Calu3 (cell line): Measurements from ENCODE around the gene CACHD1. TPM values are rescaled to one million over a fixed set of nuclear protein-coding genes. Genes with fewer than 3 reads are reported as not detected.
A peak's percentile ranks its signal among the peaks of the same experiment; 100 is the strongest.

Source experiments
- BruUV-seq: library from RNA; stranded (reverse); fragments of 400-500 nt; replicated peaks from 2 replicates; lab custom pipeline; 2021; lab: Mats Ljungman, UMichigan
- CTCF ChIA-PET: fragments of 300-600 bp; sonication (Branson Sonifier 250); formaldehyde crosslinking; loops from one replicate; lab custom pipeline; 2022; ENCODE audit warnings: antibody characterized with exemption; lab: Charles Lee
- DNase-seq: peaks from one replicate; pipeline ENCODE4 v3.0.0; 2022
- H3K27ac Mint-ChIP-seq: one replicate; pipeline ENCODE4 v1.8.0; 2022; ENCODE audit warnings: mixed read lengths; ENCODE audit not compliant: unreplicated experiment
- H3K27me3 Mint-ChIP-seq: one replicate; pipeline ENCODE4 v1.8.0; 2022; ENCODE audit warnings: mixed read lengths; ENCODE audit not compliant: unreplicated experiment
- H3K36me3 Mint-ChIP-seq: one replicate; pipeline ENCODE4 v1.8.0; 2022; ENCODE audit warnings: mild to moderate bottlenecking, moderate library complexity, mixed read lengths; ENCODE audit not compliant: insufficient read depth, unreplicated experiment
- H3K4me1 Mint-ChIP-seq: one replicate; pipeline ENCODE4 v1.8.0; 2022; ENCODE audit warnings: mild to moderate bottlenecking, low read depth, mixed read lengths; ENCODE audit not compliant: unreplicated experiment
- H3K4me3 Mint-ChIP-seq: one replicate; pipeline ENCODE4 v1.8.0; 2022; ENCODE audit warnings: mild to moderate bottlenecking, low read depth, moderate library complexity, mixed read lengths; ENCODE audit not compliant: unreplicated experiment
- H3K9me3 Mint-ChIP-seq: one replicate; pipeline ENCODE4 v1.8.0; 2022; ENCODE audit warnings: low read depth, mixed read lengths; ENCODE audit not compliant: unreplicated experiment
- intact Hi-C: fragments of 100-400 bp; cut with micrococcal nuclease; formaldehyde crosslinking; loops from one replicate; pipeline ENCODE4 v1.10.0; 2022; ENCODE audit not compliant: unreplicated experiment
- total RNA-seq: library from RNA; stranded (reverse); gene quantifications from 2 replicates; pipeline ENCODE4 v1.2.3, GENCODE V29; 2022
- TF ChIP-seq, protein P1 (sequence below): fragments of 200-600 bp; IDR thresholded peaks from one replicate; pipeline ENCODE4 v1.8.0; 2022; ENCODE audit warnings: antibody characterized with exemption; ENCODE audit not compliant: unreplicated experiment

CACHD1 gene
- total RNA-seq, 1 experiment from 2014 or later = 3.5 TPM

DNA sequence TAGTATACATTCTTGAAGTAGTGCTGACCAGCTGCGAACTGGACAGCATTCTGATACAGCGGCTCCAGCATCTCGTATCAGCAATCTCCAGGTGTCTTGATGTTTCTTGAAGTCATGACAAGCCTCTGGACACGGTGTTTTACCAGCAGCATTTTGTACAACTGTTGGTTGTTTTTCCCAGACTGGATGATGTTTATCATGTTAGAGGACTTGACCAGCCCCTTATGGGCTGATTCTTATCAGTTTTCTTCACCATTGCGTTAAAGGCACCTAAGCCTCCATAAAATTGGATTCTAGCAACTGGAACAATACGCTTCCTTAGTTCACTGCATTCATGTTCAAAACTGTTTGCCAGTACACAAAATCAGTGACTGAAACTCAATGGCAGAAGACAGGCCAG, 29.1 kb downstream of the CACHD1 start:
- Mint-ChIP-seq H3K27me3 (no peaks in the 10 kb centered on the region), H3K36me3 (no peaks in the 10 kb centered on the region), H3K27ac (no peak overlapping the region), H3K4me1 (no peaks in the 10 kb centered on the region), H3K4me3 (no peak overlapping the region), H3K9me3 (no peaks in the 10 kb centered on the region)
- intact Hi-C loops = no loop called here
- DNase-seq = no peak
- BruUV-seq = no TSS peak
- TF ChIP-seq, protein P1, sequence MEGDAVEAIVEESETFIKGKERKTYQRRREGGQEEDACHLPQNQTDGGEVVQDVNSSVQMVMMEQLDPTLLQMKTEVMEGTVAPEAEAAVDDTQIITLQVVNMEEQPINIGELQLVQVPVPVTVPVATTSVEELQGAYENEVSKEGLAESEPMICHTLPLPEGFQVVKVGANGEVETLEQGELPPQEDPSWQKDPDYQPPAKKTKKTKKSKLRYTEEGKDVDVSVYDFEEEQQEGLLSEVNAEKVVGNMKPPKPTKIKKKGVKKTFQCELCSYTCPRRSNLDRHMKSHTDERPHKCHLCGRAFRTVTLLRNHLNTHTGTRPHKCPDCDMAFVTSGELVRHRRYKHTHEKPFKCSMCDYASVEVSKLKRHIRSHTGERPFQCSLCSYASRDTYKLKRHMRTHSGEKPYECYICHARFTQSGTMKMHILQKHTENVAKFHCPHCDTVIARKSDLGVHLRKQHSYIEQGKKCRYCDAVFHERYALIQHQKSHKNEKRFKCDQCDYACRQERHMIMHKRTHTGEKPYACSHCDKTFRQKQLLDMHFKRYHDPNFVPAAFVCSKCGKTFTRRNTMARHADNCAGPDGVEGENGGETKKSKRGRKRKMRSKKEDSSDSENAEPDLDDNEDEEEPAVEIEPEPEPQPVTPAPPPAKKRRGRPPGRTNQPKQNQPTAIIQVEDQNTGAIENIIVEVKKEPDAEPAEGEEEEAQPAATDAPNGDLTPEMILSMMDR = no peak
- CTCF ChIA-PET = no interaction called here

DNA sequence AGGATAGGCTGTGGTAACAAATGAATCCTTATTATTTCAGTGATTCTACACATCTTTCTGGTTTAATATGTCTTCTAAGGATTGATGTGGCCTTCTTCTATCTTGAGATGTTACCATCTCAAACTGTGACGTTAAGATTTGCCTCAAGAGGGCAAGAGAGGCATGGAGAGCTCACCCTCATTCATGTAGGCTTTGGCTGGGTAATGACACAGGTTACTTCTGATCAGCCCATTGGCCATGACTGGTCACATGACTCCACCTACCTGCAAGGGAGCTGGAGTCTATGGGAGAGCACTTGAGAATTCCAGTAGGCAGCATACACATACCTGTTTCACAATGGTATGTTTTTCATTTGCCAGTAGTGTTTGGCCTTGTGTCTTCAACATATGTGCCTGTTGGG, 30.0 kb downstream of the CACHD1 start:
- H3K27me3 Mint-ChIP-seq = no peaks in the 10 kb centered on the region
- H3K36me3 Mint-ChIP-seq = peaks cover 2% of the 10 kb centered on the region
- no peak overlapping the region for H3K4me3 Mint-ChIP-seq
- intact Hi-C loops = loop anchor here (10.0 kb wide), 1 partner anchor 175 kb away; no protein-coding TSS in a partner anchor
- no peaks in the 10 kb centered on the region for H3K9me3 Mint-ChIP-seq
- H3K27ac Mint-ChIP-seq = no peak overlapping the region
- H3K4me1 Mint-ChIP-seq = no peaks in the 10 kb centered on the region
- TF ChIP-seq, protein P1 = no peak
- DNase-seq = peak; percentile 11
- CTCF ChIA-PET = no interaction called here
- BruUV-seq = no TSS peak

DNA sequence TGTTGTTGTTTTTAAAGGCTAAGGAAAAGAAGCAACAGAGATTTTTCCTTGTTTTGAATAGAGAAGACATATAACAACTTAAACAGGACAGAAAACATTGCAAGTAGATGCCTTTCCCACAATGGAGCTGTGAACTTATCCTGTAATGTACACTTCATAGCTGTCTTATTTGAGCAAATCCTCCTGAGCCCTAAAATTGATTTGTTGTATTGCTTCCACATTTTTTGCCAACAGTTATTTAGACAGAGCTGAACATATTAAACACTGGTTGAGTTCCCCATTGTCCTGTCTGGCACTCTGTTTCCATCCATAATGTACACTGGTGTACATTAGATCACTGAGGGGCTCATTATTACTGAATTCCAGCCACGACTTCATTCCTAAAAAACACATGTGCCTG, 32.2 kb downstream of the CACHD1 start:
- Mint-ChIP-seq H3K27me3 (peaks cover 4% of the 10 kb centered on the region), H3K36me3 (peaks cover 18% of the 10 kb centered on the region), H3K27ac (no peak overlapping the region), H3K9me3 (no peaks in the 10 kb centered on the region), H3K4me1 (peaks cover 16% of the 10 kb centered on the region), H3K4me3 (no peak overlapping the region)
- DNase-seq = no peak
- CTCF ChIA-PET = no interaction called here
- TF ChIP-seq, protein P1 = no peak
- BruUV-seq = no TSS peak
- intact Hi-C loops = loop anchor here (10.0 kb wide), 1 partner anchor 173 kb away; no protein-coding TSS in a partner anchor

DNA sequence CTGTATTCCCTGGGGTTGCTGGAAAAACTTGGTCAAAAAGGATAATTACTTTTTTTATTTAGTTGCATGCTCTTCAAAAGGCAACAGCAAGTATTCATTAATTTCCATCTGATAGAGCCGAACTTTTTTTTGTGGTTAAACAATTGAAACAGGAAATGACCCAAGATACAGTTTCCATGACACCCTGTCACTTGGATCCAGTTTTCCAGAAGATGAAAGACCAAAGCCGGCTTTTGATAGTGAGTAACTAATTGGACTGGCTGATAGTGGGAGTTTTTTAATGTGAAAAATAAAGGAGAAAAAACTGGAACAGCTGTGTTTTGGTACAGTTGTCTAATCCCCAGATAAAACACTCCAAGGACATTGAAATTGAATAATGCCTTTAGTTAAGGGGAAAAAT, 33.0 kb downstream of the CACHD1 start:
- CTCF ChIA-PET = no interaction called here
- no peak for DNase-seq
- Mint-ChIP-seq H3K4me1 (peaks cover 22% of the 10 kb centered on the region), H3K36me3 (peaks cover 18% of the 10 kb centered on the region), H3K4me3 (no peak overlapping the region), H3K27ac (no peak overlapping the region), H3K27me3 (peaks cover 12% of the 10 kb centered on the region), H3K9me3 (no peaks in the 10 kb centered on the region)
- no TSS peak for BruUV-seq
- intact Hi-C loops = loop anchor here (10.0 kb wide), 1 partner anchor 172 kb away; no protein-coding TSS in a partner anchor
- TF ChIP-seq, protein P1 = no peak
